Caki2 (cell line): Measurements from ENCODE around the gene EMD. TPM values are rescaled to one million over a fixed set of nuclear protein-coding genes. Genes with fewer than 3 reads are reported as not detected.

Source experiments
- DNase-seq: peaks from one replicate; pipeline ENCODE4 v3.0.0-alpha.2; 2015; ENCODE audit warnings: low read depth
- in situ Hi-C: cut with HindIII; loops from 2 replicates; pipeline ENCODE4 v1.10.0; 2016; ENCODE audit warnings: low sequenced_read_pairs, low pct_unique_long_range_greater_than_20kb, mixed read lengths
- total RNA-seq: library from RNA; depleted of rRNA; stranded (reverse); fragments of >200 nt; shearing (Covaris generic); gene quantifications from 2 replicates; pipeline ENCODE4 v1.2.3, GENCODE V29; 2014; ENCODE audit warnings: low replicate concordance

The EMD gene
- total RNA-seq, 1 experiment from 2014 or later: 48.7 TPM

- in situ Hi-C loops: no loop called here
- DNase-seq: no peak
Measured at GRCh38 chrX:154401918-154402621, 23.0 kb downstream of the EMD start.

- in situ Hi-C loops: no loop called here
Measured at GRCh38 chrX:154402622-154403127, 23.6 kb downstream of the EMD start.

GRCh38 chrX:154403192-154403591, 24.1 kb downstream of the EMD start:
- no peak for DNase-seq
- in situ Hi-C loops: no loop called here

More at GRCh38 chrX:154402622-154403127, 23.6 kb downstream of the EMD start:
- DNase-seq: no peak

GRCh38 chrX:154403858-154404257, 24.8 kb downstream of the EMD start:
- in situ Hi-C loops: no loop called here
- no peak for DNase-seq

- in situ Hi-C loops: no loop called here
- DNase-seq: no peak
Measured at GRCh38 chrX:154404625-154405192, 25.6 kb downstream of the EMD start.

- no peak for DNase-seq
- in situ Hi-C loops: no loop called here
Measured at GRCh38 chrX:154408659-154409221, 29.6 kb downstream of the EMD start.

GRCh38 chrX:154409222-154409871, 30.3 kb downstream of the EMD start, which contains the start of gene DNASE1L1:
Gene DNASE1L1 (minus strand): TSS chrX:154409254. CDS start chrX:154405568, 3,686 bp downstream.
- in situ Hi-C loops: no loop called here
- DNase-seq: peak; percentile 86

- DNase-seq: peak; percentile 61
- in situ Hi-C loops: no loop called here
Measured at GRCh38 chrX:154411981-154412340, 32.9 kb downstream of the EMD start.

- in situ Hi-C loops: no loop called here
- DNase-seq: no peak
Measured at GRCh38 chrX:154412468-154412867, 33.4 kb downstream of the EMD start.

- in situ Hi-C loops: no loop called here
- no peak for DNase-seq
Measured at GRCh38 chrX:154413142-154413541, 34.0 kb downstream of the EMD start.

- no peak for DNase-seq
- in situ Hi-C loops: no loop called here
Measured at GRCh38 chrX:154417157-154417556, 38.1 kb downstream of the EMD start.

- no peak for DNase-seq
- in situ Hi-C loops: no loop called here
Measured at GRCh38 chrX:154419189-154419588, 40.1 kb downstream of the EMD start.

GRCh38 chrX:154419688-154420401, 40.8 kb downstream of the EMD start:
- in situ Hi-C loops: no loop called here
- no peak for DNase-seq

- in situ Hi-C loops: no loop called here
- no peak for DNase-seq
Measured at GRCh38 chrX:154420402-154420756, 41.3 kb downstream of the EMD start.

GRCh38 chrX:154426916-154427770, 48.0 kb downstream of the EMD start:
- in situ Hi-C loops: no loop called here
- no peak for DNase-seq

- peak; percentile 88 for DNase-seq
- in situ Hi-C loops: no loop called here
Measured at GRCh38 chrX:154428176-154429171, 49.4 kb downstream of the EMD start, which contains the start of gene ATP6AP1. Gene ATP6AP1 (plus strand): TSS chrX:154428677. CDS start chrX:154428693, 16 bp downstream.
